ENCODE measurements around the gene SOX4.

GRCh38 chr6:21591446-21591845 lies 2.1 kb upstream of the SOX4 start:
- TF ChIP-seq POLR2A (IDR thresholded peaks at IDR 0.05; ENCODE audit: low read depth, low read length), result no peak
- no peak for TF ChIP-seq TAF1 (IDR thresholded peaks at IDR 0.05; ENCODE audit: low read depth, low read length)
- no peak for TF ChIP-seq POLR2AphosphoS5 (IDR thresholded peaks at IDR 0.05; ENCODE audit: low read depth, low read length)
- TF ChIP-seq SPI1 (IDR thresholded peaks at IDR 0.05; ENCODE audit: low read depth, low read length), result no peak
- TF ChIP-seq PAX5 (IDR thresholded peaks at IDR 0.05; ENCODE audit: insufficient read depth, low read length, severe bottlenecking), result no peak
- TF ChIP-seq POU2F2 (IDR thresholded peaks at IDR 0.05; ENCODE audit: low read depth, low read length), result no peak

All from GM12891 (cell line).